ENCODE results near the gene TTYH2.

TTYH2 gene

GRCh38 chr17:74287031-74287602 lies 73.7 kb downstream of the TTYH2 start:
- H3K27ac ChIP-seq = no peak overlapping the region
- TF ChIP-seq ZFX (IDR thresholded peaks at IDR 0.05) = no peak
- TF ChIP-seq, protein P1, sequence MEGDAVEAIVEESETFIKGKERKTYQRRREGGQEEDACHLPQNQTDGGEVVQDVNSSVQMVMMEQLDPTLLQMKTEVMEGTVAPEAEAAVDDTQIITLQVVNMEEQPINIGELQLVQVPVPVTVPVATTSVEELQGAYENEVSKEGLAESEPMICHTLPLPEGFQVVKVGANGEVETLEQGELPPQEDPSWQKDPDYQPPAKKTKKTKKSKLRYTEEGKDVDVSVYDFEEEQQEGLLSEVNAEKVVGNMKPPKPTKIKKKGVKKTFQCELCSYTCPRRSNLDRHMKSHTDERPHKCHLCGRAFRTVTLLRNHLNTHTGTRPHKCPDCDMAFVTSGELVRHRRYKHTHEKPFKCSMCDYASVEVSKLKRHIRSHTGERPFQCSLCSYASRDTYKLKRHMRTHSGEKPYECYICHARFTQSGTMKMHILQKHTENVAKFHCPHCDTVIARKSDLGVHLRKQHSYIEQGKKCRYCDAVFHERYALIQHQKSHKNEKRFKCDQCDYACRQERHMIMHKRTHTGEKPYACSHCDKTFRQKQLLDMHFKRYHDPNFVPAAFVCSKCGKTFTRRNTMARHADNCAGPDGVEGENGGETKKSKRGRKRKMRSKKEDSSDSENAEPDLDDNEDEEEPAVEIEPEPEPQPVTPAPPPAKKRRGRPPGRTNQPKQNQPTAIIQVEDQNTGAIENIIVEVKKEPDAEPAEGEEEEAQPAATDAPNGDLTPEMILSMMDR (conservative IDR thresholded peaks at IDR 0.05) = no peak

DNA sequence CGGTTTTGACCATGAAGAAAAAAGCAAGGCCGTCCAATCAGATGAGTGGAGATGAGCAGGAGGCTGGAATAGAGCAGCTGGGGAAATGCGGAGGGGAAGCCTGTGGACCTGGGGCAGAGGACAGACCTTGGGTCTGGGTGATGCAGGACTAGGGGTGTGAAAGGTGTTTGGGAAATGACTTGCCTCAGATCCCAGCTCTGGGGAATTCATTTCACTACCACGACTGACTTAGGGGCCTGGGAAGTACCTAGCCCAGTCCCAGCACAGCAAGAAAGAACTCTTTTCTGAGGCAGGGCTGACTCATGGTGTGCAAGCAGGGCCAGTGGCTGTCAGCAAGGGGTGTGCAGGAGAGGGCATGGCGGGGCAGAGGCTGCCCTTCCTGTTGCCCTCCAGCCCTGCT lies 75.4 kb downstream of the TTYH2 start:
- no peak for TF ChIP-seq ZFX (IDR thresholded peaks at IDR 0.05)
- TF ChIP-seq, protein P1 (conservative IDR thresholded peaks at IDR 0.05) = no peak
- H3K27ac ChIP-seq = no peak overlapping the region

- no peak overlapping the region for H3K27ac ChIP-seq
- TF ChIP-seq ZFX (IDR thresholded peaks at IDR 0.05) = no peak
- TF ChIP-seq, protein P1 (conservative IDR thresholded peaks at IDR 0.05) = no peak
Observed at GRCh38 chr17:74289688-74290087, 76.3 kb downstream of the TTYH2 start.

DNA sequence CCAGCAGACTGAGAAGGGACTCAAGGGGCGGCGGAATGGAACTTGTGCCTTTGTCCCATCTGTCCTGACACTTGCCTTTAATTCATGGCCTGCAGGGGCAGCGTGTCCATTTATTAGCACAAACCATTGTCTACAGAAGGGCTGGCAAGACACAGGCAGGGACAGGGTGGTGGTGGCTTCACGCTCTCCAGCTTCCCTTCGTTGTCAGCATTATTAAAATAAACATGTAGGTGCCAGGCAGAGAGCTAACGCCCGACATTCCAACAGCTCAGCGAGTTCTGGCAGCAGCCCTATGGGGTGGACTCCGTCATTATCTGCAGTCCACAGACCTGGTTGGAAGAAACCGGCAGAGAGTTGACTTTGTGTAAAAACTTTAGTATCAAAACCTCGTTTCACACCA lies 77.0 kb downstream of the TTYH2 start:
- no peak overlapping the region for H3K27ac ChIP-seq
- TF ChIP-seq, protein P1 (conservative IDR thresholded peaks at IDR 0.05) = no peak; the same call in 1 of the 2 replicates
- TF ChIP-seq ZFX (IDR thresholded peaks at IDR 0.05) = no peak

GRCh38 chr17:74292495-74292894 lies 79.1 kb downstream of the TTYH2 start:
- TF ChIP-seq, protein P1 (conservative IDR thresholded peaks at IDR 0.05) = no peak
- TF ChIP-seq ZFX (IDR thresholded peaks at IDR 0.05) = no peak
- H3K27ac ChIP-seq = peak overlapping the region; percentile 8; the same call in 1 of the 2 replicates

- no peak for TF ChIP-seq ZFX (IDR thresholded peaks at IDR 0.05)
- TF ChIP-seq, protein P1 (conservative IDR thresholded peaks at IDR 0.05) = no peak
- no peak overlapping the region for H3K27ac ChIP-seq
Observed at GRCh38 chr17:74295625-74296547, 82.5 kb downstream of the TTYH2 start.

- TF ChIP-seq, protein P1 (conservative IDR thresholded peaks at IDR 0.05) = peak; percentile 69
- TF ChIP-seq ZFX (IDR thresholded peaks at IDR 0.05) = no peak
- no peak overlapping the region for H3K27ac ChIP-seq
Observed at GRCh38 chr17:74296548-74296936, 83.2 kb downstream of the TTYH2 start.

Data from C4-2B (cell line).